ENCODE results near the gene ALDH8A1.

GRCh38 chr6:134936931-134937330 is 13.0 kb downstream of the ALDH8A1 start:
- TF ChIP-seq CTCF (IDR thresholded peaks at IDR 0.05) (no peak), POLR2A (IDR thresholded peaks at IDR 0.05) (no peak)
